ENCODE measurements around the gene TMEM51.

TMEM51 gene

GRCh38 chr1:15117671-15118325 is 35.7 kb upstream of the TMEM51 start:
- TF ChIP-seq CTCF (IDR thresholded peaks at IDR 0.05; ENCODE audit: insufficient read depth, low read length, poor library complexity, severe bottlenecking) = no peak
- TF ChIP-seq EZH2phosphoT487 (conservative IDR thresholded peaks at IDR 0.05; ENCODE audit: low read length) = no peak
- Histone ChIP-seq H3K4me3 (ENCODE audit: insufficient read depth, low read length, poor library complexity, severe bottlenecking) (no peak overlapping the region), H3K27me3 (ENCODE audit: low read length) (no peaks in the 10 kb centered on the region), H3K36me3 (ENCODE audit: low read length) (no peaks in the 10 kb centered on the region), H3K9me3 (ENCODE audit: insufficient read depth, low read length) (no peaks in the 10 kb centered on the region), H3K9ac (ENCODE audit: low read length) (no peak overlapping the region), H3F3A (ENCODE audit: insufficient read depth) (no peaks in the 10 kb centered on the region), H3K9me2 (replicated peaks; ENCODE audit: insufficient read depth, low read length) (no peaks in the 10 kb centered on the region), H3K4me2 (ENCODE audit: low read depth, low read length, poor library complexity, severe bottlenecking) (no peak overlapping the region), H3K79me2 (ENCODE audit: insufficient read depth, low read length) (no peaks in the 10 kb centered on the region), H3K27ac (ENCODE audit: low read depth, low read length) (no peak overlapping the region), H2AFZ (ENCODE audit: low read depth, low read length, severe bottlenecking) (no peak overlapping the region), H4K20me1 (ENCODE audit: low read depth, low read length) (no peaks in the 10 kb centered on the region)

DNA sequence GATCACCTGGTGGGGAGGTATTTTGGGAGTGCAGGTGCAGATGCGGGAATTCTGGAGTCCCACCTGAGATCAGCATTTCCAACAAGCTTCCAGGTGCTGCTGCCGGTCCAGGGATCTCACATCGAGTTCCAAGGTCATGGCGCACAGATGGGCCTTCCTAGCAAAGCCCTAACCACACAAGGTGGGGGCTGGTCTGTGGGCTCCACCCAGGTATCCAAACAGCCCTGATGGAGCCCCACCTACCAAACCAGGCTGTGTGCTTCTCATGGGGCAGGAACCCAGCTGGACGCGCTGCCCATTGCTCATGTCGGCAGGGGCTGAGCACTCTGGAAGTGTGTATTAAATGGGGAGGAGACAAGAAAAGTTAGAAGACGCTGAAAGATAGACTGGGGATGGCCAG is 35.0 kb upstream of the TMEM51 start:
- H3K9me2 ChIP-seq (replicated peaks; ENCODE audit: insufficient read depth, low read length) = no peaks in the 10 kb centered on the region

DNA sequence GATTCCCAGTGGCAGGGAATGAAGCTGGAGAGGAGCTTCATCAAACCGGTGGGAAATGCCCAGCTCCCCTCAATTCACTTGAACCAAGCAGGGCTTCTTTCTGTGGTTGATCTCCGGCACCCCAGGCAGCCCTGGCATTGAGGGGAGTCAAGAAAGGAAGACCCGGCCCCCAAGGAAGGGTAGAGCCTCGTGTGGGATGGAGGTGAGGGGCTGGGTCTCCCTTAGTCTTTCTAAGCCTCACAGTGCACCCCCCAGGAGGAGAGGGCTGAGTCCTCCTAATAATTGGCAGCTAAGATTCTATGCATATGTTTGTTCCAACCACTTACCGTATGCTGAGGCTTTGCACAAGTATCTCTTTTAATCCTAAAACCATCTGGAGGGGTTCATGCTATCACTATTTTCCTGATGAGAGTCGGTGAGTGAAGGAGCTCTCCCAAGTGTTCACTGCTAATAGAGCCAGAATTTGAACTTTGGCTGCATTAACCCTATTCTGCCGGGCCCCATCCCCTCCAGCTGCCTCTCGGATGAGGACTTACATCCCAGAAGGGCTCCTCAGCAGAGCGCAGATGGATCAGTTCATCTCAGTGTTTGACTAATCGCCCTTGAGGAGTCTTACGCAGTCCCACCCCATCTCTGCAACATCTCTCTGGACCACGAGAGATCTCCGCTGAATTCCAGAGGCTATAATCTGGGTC is 33.1 kb upstream of the TMEM51 start:
- H3K36me3 ChIP-seq (ENCODE audit: low read length) = no peaks in the 10 kb centered on the region
- no peaks in the 10 kb centered on the region for H3K9me2 ChIP-seq (replicated peaks; ENCODE audit: insufficient read depth, low read length)
- H2AFZ ChIP-seq (ENCODE audit: low read depth, low read length, severe bottlenecking) = no peak overlapping the region
- no peak overlapping the region for H3K9ac ChIP-seq (ENCODE audit: low read length)
- H3K27ac ChIP-seq (ENCODE audit: low read depth, low read length) = no peak overlapping the region
- H3K4me2 ChIP-seq (ENCODE audit: low read depth, low read length, poor library complexity, severe bottlenecking) = no peak overlapping the region
- no peaks in the 10 kb centered on the region for H3K27me3 ChIP-seq (ENCODE audit: low read length)
- no peaks in the 10 kb centered on the region for H3K79me2 ChIP-seq (ENCODE audit: insufficient read depth, low read length)
- no peak overlapping the region for H3K4me3 ChIP-seq (ENCODE audit: insufficient read depth, low read length, poor library complexity, severe bottlenecking)
- TF ChIP-seq EZH2phosphoT487 (conservative IDR thresholded peaks at IDR 0.05; ENCODE audit: low read length) = no peak
- TF ChIP-seq CTCF (IDR thresholded peaks at IDR 0.05; ENCODE audit: insufficient read depth, low read length, poor library complexity, severe bottlenecking) = no peak
- no peaks in the 10 kb centered on the region for H3K9me3 ChIP-seq (ENCODE audit: insufficient read depth, low read length)
- no peaks in the 10 kb centered on the region for H3F3A ChIP-seq (ENCODE audit: insufficient read depth)
- no peaks in the 10 kb centered on the region for H4K20me1 ChIP-seq (ENCODE audit: low read depth, low read length)

More for the DNA sequence above, 35.0 kb upstream of the TMEM51 start:
- Histone ChIP-seq H3K79me2 (ENCODE audit: insufficient read depth, low read length) (no peaks in the 10 kb centered on the region), H3F3A (ENCODE audit: insufficient read depth) (no peaks in the 10 kb centered on the region), H3K9me3 (ENCODE audit: insufficient read depth, low read length) (no peaks in the 10 kb centered on the region), H3K4me3 (ENCODE audit: insufficient read depth, low read length, poor library complexity, severe bottlenecking) (no peak overlapping the region), H3K27ac (ENCODE audit: low read depth, low read length) (no peak overlapping the region), H4K20me1 (ENCODE audit: low read depth, low read length) (no peaks in the 10 kb centered on the region), H3K9ac (ENCODE audit: low read length) (no peak overlapping the region), H3K36me3 (ENCODE audit: low read length) (no peaks in the 10 kb centered on the region), H3K27me3 (ENCODE audit: low read length) (no peaks in the 10 kb centered on the region), H2AFZ (ENCODE audit: low read depth, low read length, severe bottlenecking) (no peak overlapping the region), H3K4me2 (ENCODE audit: low read depth, low read length, poor library complexity, severe bottlenecking) (no peak overlapping the region)
- TF ChIP-seq EZH2phosphoT487 (conservative IDR thresholded peaks at IDR 0.05; ENCODE audit: low read length) (no peak), CTCF (IDR thresholded peaks at IDR 0.05; ENCODE audit: insufficient read depth, low read length, poor library complexity, severe bottlenecking) (no peak)
